Choroid plexus epithelial cell (primary cell): ENCODE results near the gene GABRA1.

ENCODE experiments used
- DNase-seq: peaks from one replicate; pipeline ENCODE4 v3.0.0-alpha.2; 2010; ENCODE audit warnings: low read depth
- H3K4me3 ChIP-seq: 2 replicates; pipeline ENCODE4 v1.5.1; 2011; ENCODE audit warnings: low read depth, mild to moderate bottlenecking, control low read depth, low read length, moderate library complexity
- TF ChIP-seq, protein P1 (sequence below): conservative IDR thresholded peaks from 2 replicates; pipeline ENCODE4 v1.5.1; 2011; ENCODE audit warnings: low read depth, mild to moderate bottlenecking, control low read depth, inconsistent platforms, low read length, moderate library complexity

Gene GABRA1

DNA sequence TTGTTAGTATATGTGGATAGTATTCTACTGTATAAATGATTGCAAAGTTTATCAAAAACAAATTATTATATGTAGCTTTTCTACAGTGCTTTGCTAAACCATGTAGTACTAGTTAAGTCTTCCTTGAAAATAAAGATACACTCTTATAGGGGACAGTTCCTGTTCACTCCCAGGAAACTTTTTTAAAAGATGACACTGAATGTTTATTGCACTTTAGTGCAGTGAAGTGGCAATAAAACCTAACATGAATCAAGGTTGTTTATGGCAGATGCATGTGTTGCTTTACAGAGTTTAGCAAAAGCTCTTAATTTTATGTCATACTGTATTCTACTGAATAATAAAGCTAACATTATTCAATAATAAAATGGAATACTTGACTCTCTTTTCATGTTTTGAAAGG is 51.7 kb downstream of the GABRA1 start:
- no peak overlapping the region for H3K4me3 ChIP-seq
- TF ChIP-seq, protein P1, sequence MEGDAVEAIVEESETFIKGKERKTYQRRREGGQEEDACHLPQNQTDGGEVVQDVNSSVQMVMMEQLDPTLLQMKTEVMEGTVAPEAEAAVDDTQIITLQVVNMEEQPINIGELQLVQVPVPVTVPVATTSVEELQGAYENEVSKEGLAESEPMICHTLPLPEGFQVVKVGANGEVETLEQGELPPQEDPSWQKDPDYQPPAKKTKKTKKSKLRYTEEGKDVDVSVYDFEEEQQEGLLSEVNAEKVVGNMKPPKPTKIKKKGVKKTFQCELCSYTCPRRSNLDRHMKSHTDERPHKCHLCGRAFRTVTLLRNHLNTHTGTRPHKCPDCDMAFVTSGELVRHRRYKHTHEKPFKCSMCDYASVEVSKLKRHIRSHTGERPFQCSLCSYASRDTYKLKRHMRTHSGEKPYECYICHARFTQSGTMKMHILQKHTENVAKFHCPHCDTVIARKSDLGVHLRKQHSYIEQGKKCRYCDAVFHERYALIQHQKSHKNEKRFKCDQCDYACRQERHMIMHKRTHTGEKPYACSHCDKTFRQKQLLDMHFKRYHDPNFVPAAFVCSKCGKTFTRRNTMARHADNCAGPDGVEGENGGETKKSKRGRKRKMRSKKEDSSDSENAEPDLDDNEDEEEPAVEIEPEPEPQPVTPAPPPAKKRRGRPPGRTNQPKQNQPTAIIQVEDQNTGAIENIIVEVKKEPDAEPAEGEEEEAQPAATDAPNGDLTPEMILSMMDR: no peak

GRCh38 chr5:161900981-161901380 is 53.1 kb downstream of the GABRA1 start:
- no peak for DNase-seq
- TF ChIP-seq, protein P1: no peak

More for the DNA sequence above, 51.7 kb downstream of the GABRA1 start:
- DNase-seq: no peak

DNA sequence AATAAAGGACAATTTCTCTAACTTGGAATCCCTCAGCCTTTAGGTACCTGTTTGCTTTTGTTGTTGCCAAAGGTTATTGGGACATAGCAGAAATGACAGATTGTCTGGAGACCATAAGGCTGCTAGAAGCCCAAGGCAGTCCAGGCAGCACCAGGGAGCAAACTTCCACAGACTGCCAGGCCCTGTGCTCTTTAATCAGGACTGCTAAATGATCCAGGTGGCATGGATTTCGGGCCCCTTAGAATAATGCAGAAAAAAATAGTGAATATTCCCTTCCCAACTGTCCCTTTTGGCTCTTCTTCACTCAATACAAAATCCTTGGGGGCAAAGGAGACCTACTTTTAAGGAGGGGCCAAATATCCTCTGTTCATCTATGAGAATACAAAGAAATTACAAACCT is 73.9 kb downstream of the GABRA1 start:
- TF ChIP-seq, protein P1: no peak
- no peak for DNase-seq
- no peak overlapping the region for H3K4me3 ChIP-seq

More at GRCh38 chr5:161900981-161901380, 53.1 kb downstream of the GABRA1 start:
- H3K4me3 ChIP-seq: no peak overlapping the region

- TF ChIP-seq, protein P1: no peak
- no peak for DNase-seq
- H3K4me3 ChIP-seq: no peak overlapping the region
These were observed 76.3 kb downstream of the GABRA1 start for GRCh38 chr5:161924270-161924669.

DNA sequence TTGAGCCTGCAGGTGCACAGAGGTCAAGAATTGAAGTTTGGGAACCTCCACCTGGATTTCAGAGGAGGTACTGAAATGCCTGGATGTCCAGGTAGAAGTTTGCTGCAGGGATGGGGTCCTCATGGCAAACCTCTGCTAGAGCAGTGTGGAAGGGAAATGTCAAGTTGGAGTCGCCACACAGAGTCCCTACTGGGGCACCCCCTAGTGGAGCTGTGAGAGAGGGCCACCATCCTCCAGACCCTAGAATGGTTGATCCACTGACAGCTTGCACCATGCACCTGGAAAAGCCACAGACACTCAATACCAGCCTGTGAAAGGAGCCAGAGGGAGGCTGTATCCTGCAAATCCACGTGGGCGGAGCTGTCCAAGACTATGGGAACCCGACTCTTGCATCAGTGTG is 78.0 kb downstream of the GABRA1 start:
- no peak for DNase-seq
- TF ChIP-seq, protein P1: no peak
- no peak overlapping the region for H3K4me3 ChIP-seq

GRCh38 chr5:161934486-161934885 is 86.6 kb downstream of the GABRA1 start:
- no peak for DNase-seq
- TF ChIP-seq, protein P1: no peak
- H3K4me3 ChIP-seq: no peak overlapping the region

DNA sequence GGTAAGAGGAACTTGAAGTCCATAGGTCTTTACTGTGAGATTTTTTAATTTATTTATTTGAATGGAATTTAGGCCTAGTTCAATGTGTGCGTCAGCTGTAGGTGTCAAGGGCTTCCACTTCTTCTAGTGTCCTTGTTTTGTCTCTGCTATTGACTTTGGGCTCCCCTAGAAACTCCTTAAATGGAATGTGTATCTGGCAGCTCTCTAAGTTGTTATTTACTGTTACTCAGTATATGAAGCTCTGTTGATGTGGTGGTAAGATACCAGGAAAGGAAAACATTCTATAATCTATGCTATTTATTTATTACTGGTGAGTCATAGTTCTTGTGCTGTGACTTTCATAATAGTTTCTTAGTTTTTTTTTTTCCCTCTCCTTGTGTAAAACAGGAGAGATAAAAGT is 97.1 kb downstream of the GABRA1 start:
- DNase-seq: no peak
- TF ChIP-seq, protein P1: no peak

More for the DNA sequence above, 97.1 kb downstream of the GABRA1 start:
- H3K4me3 ChIP-seq: no peak overlapping the region
